ENCODE results near the gene PPM1D.

GRCh38 chr17:60615840-60616239, 15.8 kb downstream of the PPM1D start:
- no peak for TF ChIP-seq POLR2AphosphoS5 (IDR thresholded peaks at IDR 0.05)
- no peak for TF ChIP-seq EP300 (IDR thresholded peaks at IDR 0.05)
